ENCODE measurements around the gene VCAN.

The VCAN gene

GRCh38 chr5:83567741-83568140 lies 96.2 kb downstream of the VCAN start:
- no peak for DNase-seq (ENCODE audit: low spot score)

GRCh38 chr5:83568186-83568585 lies 96.6 kb downstream of the VCAN start:
- DNase-seq (ENCODE audit: low spot score) = no peak

GRCh38 chr5:83570916-83571315 lies 99.4 kb downstream of the VCAN start:
- no peak for DNase-seq (ENCODE audit: low spot score)

- DNase-seq (ENCODE audit: low spot score) = no peak
Measured at GRCh38 chr5:83572271-83572670, 100.7 kb downstream of the VCAN start.

- DNase-seq (ENCODE audit: low spot score) = no peak
Measured at GRCh38 chr5:83576341-83576740, 104.8 kb downstream of the VCAN start.

- DNase-seq (ENCODE audit: low spot score) = peak; percentile 15
Measured at GRCh38 chr5:83577036-83577636, 105.6 kb downstream of the VCAN start.

GRCh38 chr5:83583859-83584258 lies 112.3 kb downstream of the VCAN start:
- DNase-seq (ENCODE audit: low spot score) = no peak

GRCh38 chr5:83586874-83587776 lies 115.6 kb downstream of the VCAN start:
- no peak for DNase-seq (ENCODE audit: low spot score)

GRCh38 chr5:83589786-83590185 lies 118.2 kb downstream of the VCAN start:
- DNase-seq (ENCODE audit: low spot score) = no peak

- DNase-seq (ENCODE audit: low spot score) = no peak
Measured at GRCh38 chr5:83590966-83591365, 119.4 kb downstream of the VCAN start.

GRCh38 chr5:83595217-83595616 lies 123.7 kb downstream of the VCAN start:
- DNase-seq (ENCODE audit: low spot score) = no peak

- peak; percentile 30 for DNase-seq (ENCODE audit: low spot score)
Measured at GRCh38 chr5:83608122-83608521, 136.6 kb downstream of the VCAN start.

- no peak for DNase-seq (ENCODE audit: low spot score)
Measured at GRCh38 chr5:83614841-83615240, 143.3 kb downstream of the VCAN start.

- DNase-seq (ENCODE audit: low spot score) = no peak
Measured at GRCh38 chr5:83628360-83628759, 156.8 kb downstream of the VCAN start.
